GM18520 (cell line): ENCODE measurements around the gene TSPAN2.

ENCODE experiments used
- ATAC-seq: cut with Tn5 transposase; IDR thresholded peaks from one replicate; pipeline ENCODE4 v1.9.1; 2021; ENCODE audit not compliant: unreplicated experiment

Gene TSPAN2

DNA sequence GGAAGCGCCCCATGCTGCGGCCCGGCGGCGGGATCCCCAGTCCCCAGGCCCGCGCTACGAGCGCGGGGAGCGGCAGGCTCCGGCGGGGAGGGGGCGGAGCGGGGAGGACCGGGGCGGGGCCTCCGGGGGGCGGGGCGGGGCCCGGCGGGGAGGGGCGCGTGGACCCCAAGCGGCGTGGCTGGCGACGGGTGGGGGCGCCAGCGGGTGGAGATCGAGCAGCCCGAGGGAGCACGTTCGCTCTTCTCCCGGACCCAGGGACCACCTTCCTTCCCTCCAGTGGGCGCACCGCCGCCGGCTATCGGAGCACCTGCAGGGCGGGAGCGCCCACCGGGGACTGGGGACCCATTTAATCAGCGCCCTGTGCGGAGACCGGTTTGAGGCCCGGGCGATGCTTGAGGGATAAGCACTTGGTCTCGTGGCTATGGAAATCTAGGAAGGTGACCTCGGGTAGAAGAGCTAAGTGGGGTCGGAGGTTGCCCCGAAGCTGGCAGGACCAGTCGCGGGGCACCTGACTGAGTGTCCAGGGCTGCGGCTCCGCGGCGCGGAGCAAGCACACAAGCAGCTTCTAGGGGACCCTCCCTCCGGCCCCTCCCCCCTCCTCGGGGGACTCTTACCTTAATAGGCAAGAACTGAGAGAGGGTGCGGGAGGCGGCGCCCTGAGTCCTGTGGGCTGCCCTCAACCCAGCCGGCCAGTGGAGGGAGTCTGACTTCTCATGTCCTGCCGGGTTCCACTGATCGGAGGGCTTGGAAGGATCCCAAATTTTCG is at the start of gene TSPAN2:
Gene TSPAN2, minus strand, starts transcription at position 84 of the 766 bp plus-strand sequence. Its CDS starts 71 bp downstream, at position 13.
- no peak for ATAC-seq

DNA sequence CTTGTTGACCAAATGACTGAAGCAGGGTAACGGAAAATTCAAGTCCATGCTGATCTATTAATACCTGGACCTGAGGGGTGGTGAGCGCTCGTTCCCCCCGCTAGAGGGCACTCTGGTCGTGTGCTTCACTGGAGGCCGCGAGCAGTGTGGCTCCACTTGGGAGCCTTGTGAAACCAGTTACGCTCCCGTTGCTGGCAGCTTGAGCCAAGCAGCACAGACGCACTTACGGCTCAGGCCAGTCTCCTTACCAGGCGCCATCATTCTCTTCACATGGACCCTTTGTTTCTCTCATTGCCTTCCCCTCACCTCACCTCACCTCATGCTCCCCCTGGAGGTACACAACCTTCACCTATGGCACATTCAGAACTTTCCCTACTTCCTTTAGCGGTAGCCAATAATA is 49.7 kb upstream of the TSPAN2 start:
- no peak for ATAC-seq

DNA sequence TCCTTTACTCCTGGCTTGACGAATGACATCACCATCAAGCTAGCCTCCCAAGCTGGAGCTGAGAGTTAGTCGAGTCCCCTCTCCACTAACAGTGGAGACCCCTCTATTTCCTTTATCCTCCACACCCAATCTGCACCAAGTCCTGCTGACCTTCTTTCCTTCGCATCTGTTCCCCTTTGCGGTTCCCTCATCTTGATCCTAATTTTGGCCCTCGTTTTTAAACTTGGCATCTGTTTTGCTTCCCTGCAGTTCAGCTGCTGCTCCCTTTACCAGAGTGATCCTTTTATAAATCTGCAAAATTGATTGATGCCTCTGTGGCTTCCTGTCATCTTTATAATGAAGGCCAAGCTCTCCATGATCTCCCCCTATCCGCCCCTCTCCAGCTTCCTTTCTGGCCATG is 49.0 kb upstream of the TSPAN2 start:
- no peak for ATAC-seq

DNA sequence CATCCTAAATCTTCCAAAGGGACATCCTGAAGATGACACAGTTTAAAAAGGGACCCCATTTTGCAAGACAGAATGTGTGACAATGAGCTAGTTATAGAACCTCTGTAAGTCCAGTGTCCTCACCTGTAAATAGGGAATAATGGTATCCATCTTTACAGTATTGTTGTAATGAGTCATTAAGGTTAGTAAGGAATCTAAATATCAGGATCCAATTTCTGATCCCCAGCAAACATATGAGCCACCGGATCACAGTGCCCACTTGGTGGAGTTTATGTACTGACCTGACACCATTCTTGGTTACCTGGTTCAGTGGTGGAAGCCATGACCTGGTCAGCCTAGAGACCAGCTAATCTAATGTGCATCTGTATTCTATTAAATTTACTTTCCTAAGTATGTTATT is 47.9 kb upstream of the TSPAN2 start:
- no peak for ATAC-seq

DNA sequence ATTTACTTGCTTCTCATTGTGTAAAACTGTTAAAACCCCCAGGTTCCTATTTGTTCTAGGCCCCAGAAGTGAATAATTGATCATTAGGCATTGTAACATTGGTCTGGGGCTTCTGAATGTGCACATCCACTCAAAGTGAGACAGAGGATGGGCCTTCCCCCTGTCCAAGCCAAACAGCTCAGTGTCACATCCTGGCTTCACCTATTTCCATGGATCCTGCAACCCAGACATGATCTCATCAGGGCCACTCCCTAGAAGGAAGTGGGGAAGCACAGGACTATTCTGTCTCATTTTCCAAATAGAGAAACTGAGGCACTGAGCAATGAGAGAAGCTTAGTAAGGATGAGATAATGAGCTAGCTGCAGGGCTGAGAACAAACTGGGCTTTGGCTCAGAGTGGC is 47.4 kb upstream of the TSPAN2 start:
- ATAC-seq, result no peak

DNA sequence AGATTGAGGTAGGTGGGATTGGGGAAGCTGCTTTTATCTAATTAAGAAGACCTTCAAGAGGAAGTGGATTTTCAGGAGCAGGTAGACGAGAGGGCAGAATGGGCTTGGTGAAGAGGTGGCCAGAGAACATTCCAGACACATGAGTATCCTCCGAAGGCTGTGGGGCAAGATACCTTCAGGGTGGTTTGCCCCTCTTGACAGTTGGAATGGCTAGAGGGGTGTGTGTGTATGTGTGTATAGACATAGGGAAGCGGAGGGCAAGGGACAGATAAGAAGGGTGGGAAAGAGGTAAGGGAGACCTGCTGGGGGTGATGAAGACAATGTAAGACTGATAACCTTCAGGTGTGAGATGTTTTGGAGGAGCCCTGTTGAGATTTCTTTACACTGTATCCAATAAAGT is 46.8 kb upstream of the TSPAN2 start:
- ATAC-seq, result no peak

DNA sequence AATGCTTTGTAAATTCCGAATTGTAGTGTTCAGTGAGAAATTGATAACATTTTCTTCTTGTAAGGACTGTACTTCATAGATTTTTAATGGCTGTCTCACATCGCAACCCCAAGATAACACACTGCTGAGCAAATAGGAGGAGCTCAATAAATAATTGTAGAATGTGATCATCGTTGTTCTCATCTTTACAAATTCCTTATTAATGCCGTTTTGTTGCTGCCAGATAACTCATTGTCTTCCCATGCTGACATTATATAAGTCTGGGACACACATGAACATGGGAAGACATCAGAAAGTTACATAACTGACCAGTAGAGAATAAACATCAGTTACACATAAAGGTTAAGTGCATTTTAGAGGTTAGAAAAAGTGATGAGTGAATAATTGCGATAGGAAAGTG is 46.4 kb upstream of the TSPAN2 start:
- no peak for ATAC-seq

DNA sequence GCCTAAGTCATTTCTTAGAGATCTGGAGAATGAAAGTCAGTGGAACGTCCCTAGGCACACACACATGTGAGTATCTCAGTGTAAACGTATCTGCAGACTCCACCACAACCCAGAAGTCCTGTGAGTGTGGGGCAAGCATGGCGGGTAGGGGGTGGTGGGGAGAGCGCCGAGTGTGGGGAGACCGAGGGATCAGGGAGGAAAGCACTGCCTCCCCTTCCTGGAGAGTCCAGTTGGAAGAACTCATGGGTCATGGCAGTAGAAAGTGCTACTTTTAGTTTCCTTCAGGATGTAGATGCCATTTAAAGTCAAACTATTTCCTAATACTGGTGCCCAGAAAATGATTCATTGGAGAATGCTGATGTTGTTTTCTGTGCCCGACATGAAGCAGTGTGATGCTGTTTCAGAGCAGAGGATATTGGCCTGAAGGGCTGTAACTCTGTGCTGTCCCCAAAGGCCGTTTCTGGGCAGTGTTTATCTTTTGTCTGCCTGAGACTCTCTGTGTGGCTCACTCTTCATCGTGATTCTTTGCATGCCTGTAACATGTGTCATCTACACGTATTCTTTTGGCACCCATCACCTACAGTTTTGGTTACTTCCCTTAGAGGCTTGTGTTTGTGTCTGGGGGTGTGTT is 45.7 kb upstream of the TSPAN2 start:
- ATAC-seq, result no peak

DNA sequence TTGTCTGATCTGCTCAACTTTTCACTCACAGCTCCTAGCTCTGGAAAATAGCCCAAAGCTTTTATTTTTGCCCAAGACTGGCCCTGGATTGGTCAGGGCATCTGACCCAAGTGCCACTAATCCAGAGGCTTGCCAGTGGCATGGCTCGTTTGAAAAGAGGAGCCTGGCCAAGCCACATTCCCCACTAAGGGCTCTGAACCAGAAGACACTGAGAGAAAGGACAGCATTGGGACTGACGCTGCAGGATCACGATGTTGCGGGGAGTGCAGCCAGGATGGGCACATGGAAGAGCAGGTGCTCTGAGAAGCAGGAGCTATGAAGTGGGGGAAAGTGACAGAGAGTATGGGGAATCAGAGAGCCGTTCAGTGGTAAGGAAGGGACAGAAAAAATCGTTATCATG is 44.9 kb upstream of the TSPAN2 start:
- no peak for ATAC-seq

DNA sequence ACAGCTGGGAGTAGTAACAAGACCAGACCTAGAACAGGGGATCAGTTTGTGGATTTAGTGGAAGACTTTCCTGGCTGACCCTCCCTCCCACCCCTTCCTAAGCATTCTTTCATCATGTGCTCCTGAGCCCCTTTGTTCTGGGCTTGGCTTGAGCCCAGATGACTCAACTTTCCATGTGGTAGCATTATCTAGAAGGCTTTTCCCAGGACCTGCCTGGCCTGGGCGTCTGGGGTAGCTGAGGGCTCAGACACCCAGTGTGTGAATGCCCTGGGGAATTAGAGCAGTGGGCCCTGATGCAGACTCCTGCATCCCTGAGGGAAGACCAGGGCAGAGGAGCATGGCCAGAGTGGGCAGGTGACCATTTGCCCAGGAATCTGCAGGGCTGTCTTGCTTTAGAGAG is 44.1 kb upstream of the TSPAN2 start:
- no peak for ATAC-seq

DNA sequence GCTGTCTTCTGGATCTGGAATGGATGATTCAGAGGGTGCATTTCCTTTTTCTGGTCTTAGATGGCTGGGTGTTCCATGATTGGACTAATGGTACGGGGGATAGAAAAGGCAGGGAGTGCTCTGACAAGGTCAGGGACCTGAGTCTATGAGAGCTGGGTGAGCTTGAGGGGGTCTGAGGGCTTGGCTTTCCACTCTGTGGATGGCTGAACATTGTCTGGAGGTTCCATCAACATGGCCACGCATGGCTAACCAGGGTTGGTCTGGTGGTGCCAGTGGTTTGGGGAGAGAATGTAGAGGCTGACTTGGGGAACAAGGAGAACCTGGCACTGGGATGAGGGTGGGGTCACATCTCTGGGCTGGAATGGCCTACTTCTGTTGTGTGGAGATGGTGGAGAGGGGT is 41.5 kb upstream of the TSPAN2 start:
- ATAC-seq, result no peak

DNA sequence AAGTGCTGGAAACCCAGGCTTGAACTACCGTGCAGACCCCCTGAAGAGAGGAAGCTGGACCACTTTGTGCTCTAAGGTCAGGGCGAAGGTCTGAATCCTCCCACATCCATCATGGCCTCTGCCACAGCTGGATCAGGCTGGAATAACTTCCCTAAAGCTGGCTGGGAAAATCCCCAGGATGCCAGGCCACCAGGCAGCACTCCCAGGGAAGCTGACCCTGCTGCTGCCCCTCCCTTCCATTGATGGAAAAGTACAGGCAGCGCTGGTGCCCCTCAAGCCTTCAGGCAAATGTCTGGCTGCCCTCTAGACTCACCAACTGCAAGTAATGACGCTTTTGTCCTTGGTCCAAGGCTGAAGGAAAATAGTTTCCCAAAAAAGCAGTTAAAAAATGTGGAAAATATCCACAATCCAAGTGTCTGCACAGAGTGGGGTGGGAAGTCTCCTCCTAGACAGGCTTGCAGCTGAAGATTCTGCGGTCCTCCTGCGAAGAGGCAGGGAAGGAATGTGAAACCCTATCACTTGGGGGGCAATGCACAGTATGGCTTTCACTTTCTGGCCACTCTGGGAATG is 39.9 kb upstream of the TSPAN2 start:
- no peak for ATAC-seq

DNA sequence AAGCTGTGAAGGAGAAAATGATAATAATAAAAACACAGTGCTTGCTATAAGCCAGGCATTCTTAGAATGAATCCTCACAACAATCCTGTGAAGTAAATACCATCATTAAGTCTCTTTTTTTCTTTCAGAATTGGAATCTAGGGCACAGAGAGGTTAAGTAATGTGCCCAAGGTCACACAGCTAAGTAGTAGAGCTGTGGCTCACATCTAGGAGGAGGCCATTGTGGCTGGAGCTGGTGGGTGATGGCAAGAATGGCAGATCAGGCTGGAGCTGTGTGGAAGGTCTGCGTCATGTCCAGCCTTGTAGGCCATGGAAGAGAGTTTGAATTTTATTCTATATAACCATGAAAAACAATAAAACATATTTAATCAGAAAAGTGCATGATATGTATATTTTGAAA is 38.2 kb upstream of the TSPAN2 start:
- ATAC-seq, result no peak

DNA sequence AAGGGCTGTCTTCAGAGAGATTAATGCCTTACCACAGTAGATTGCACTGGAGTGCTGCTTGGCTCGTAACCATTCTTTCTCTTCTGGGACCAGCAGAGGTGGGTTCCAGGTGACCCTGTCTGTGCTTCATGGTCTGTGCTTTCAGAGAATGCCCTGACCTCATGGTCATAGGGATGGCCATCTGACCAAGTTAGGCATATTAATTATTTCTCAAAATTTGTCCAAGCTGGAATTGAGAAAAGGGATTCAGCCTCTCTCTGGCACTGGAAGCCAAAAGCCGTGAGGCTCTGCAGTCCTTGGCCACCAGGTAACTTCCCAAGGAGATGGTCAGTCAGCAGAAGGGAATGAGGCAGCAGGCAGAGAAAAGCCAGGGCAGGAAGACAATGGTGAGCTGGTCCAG is 37.2 kb upstream of the TSPAN2 start:
- no peak for ATAC-seq

DNA sequence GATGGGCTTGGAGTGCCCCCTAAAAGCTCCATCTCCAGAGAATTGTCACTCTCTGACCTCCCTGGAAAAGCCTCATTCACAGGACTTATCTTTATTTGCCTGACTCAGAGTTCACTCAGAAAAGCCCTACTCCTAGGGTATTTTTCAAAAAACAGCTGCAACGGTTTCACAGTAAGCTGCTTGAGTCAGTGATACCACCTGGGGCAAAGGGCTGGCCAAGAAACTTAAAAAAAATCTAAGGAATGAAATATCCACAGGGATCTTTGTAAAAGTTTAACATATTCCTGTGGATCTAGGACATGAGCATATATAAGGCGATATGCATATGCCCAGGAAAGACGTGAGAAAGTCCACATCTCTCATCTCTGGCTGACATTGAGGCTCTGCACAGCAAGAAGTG is 33.8 kb upstream of the TSPAN2 start:
- no peak for ATAC-seq

DNA sequence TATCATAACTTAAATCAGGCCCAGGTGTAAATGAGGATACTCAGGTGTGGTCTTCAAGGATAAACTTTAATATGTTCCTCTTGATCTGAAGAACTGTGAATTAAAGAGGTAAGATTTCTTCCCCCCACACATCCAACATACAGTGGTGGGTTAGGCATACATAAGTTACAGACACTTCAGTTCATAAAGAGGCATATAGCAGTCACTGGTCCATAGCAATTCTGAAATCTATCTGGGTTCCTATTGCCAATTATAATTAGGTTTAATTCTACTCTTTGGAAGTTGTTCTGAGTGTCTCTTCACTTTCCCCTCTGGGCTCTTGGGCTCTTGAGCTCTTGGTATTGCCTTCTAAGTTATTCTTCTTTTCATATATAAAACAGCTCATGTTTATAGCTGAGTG is 32.5 kb upstream of the TSPAN2 start:
- ATAC-seq, result no peak

DNA sequence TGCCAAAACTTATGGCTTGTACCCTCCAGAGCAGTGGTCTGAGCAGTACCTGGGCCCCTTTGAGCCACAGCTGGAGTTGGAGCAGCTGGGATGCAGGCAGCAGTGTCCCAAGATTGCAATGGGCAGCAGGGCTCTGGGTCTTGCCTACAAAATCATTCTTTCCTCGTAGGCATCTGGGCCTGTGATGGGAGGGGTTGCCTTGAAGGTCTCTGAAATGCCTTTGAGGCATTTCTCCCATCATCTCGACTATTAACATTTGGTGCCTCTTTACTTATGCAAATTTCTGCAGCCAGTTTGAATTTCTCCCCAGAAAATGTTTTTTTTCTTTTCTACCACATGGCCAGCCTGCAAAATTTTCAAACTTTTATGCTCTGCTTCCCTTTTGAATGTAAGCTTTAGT is 31.0 kb upstream of the TSPAN2 start:
- no peak for ATAC-seq

DNA sequence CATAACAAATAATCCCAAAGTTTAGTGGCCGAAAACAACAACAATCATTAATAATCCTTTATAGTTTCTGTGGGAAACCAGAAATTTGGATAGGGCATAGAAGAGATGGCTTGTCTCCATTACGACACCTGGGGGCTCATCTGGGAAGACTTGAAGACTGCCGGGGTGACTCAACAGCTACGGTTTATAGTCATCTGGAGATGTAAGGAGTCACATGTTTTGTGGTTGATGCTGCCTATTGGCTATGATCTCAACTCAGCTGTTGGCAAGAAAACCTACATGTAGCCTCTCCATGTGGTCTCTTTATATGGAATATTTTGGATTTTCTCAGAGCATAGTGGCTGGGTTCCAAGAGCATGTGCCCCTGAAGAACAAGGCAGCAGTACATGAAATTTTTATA is 29.3 kb upstream of the TSPAN2 start:
- ATAC-seq, result no peak

DNA sequence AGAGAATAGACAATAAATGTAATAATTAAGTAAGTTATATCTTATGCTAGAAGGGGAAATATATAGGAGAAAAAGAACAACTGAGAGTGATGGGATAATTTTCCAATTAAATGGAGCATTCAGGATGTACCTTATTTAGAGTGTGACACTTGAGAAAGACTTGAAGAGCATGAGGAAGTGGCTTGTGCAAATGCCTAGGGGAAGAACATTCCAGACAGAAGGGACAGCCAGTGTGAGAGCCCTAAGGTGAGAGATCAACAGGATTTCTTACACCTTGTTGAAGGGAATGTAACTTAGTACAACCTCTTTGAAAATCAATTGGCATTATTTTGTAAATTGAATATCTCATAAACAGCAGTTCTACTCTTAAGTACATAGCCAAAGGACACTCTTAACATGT is 28.8 kb upstream of the TSPAN2 start:
- ATAC-seq, result no peak

DNA sequence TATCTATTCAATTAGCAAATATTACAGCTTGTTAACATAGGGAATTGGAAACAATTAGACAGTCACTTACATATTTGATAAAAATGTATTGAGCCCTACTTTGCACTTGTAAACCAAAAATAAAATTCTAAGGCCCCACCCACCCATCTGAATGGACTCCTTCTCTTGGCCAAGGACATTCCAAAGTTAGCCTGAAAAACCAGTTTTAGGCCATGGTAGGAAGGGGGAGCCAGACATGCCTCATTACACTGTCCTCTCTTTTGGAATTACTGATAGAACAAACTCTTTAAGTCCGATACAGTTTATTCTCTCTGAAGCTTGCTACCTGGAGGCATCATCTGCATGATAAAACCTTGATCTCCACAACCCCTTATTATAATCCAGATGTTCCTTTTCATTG is 28.0 kb upstream of the TSPAN2 start:
- ATAC-seq, result no peak

DNA sequence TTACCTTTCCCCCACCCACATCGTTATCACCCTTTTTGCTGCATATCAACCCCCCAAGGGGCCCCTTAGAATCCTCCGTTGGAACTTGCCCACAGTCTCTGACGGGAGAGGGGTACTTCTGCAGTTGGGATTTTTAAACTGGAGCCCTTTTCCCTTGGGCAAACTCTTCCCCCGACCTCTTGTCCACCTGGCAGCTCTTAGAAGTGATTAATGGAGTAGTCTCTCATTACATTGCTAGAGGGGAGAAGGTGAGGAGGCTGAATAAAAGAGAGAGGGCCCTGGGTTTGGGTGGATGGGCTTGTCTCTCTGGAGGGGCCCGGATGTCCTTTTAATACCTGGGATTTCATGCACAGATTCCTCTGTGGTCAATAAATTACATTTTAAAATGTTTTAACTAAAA is 27.2 kb upstream of the TSPAN2 start:
- no peak for ATAC-seq

DNA sequence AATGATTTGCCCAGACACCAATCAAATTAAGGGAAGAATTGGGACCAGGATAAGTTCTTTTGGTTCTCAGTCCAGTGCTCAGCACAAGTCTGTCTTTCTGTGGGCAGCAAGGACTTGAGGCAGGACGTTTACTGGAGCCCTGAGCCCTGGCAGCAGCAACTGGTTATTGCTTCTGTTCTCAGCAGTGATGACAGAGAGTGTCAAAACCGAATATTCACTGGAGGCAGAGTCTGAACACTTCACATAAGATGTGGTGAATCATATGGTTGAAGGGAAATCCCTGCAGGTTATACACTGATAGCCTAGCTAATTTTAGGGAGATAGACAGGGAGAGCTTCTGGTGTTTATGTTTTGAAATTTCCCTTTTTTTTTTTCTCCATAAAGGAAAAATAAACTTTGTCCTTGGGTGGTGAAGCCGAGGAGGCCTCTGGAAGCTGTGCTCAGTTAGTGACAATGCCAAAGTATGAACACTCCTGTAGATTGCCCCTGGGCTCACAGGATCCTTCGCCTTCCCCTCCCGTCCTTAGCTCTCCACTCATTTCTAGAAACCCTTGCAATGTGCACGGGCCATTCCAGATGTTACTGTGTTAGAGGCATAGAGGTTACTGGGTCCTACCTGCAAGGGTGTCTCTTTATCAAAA is 26.3 kb upstream of the TSPAN2 start:
- ATAC-seq, result no peak
